Activated CD8-positive, alpha-beta T cell treated with anti-CD3 and anti-CD28 coated beads for 36 hours (primary cell): Measurements from ENCODE around the gene VCL. TPM values are rescaled to one million over a fixed set of nuclear protein-coding genes. Genes with fewer than 3 reads are reported as not detected.

Source experiments
- ATAC-seq: fragments of 200-7000 bp; cut with Tn5 transposase; one replicate; pipeline ENCODE4 v1.10.0; 2021; ENCODE audit warnings: mild to moderate bottlenecking, moderate library complexity
- CTCF ChIA-PET: fragments of 350-600 bp; sonication (Branson Sonifier 250); formaldehyde crosslinking; loops from one replicate; lab custom pipeline; 2021; ENCODE audit warnings: antibody characterized with exemption; lab: Charles Lee
- POLR2A ChIA-PET: fragments of 350-600 bp; sonication (Branson Sonifier 250); formaldehyde crosslinking; loops from one replicate; lab custom pipeline; 2021; ENCODE audit warnings: antibody characterized with exemption; lab: Charles Lee
- DNase-seq: peaks from one replicate; pipeline ENCODE4 v3.0.0-alpha.2; 2020
- H3K27ac Mint-ChIP-seq: one replicate; pipeline ENCODE4 v1.8.0; 2021; ENCODE audit warnings: mild to moderate bottlenecking, mixed read lengths
- H3K27me3 Mint-ChIP-seq: one replicate; pipeline ENCODE4 v1.8.0; 2021; ENCODE audit warnings: mixed read lengths
- H3K36me3 Mint-ChIP-seq: one replicate; pipeline ENCODE4 v1.8.0; 2021; ENCODE audit warnings: low read depth, mixed read lengths
- H3K4me1 Mint-ChIP-seq: one replicate; pipeline ENCODE4 v1.8.0; 2021; ENCODE audit warnings: low read depth, mixed read lengths
- H3K4me3 Mint-ChIP-seq: one replicate; pipeline ENCODE4 v1.8.0; 2021; ENCODE audit warnings: mild to moderate bottlenecking, moderate library complexity, mixed read lengths
- H3K9me3 Mint-ChIP-seq: one replicate; pipeline ENCODE4 v1.8.0; 2021; ENCODE audit warnings: mixed read lengths
- CTCF ChIP-seq: fragments of 200-600 bp; IDR thresholded peaks from one replicate; pipeline ENCODE4 v1.8.0; 2022; ENCODE audit warnings: antibody characterized with exemption, mild to moderate bottlenecking
- intact Hi-C: fragments of 100-400 bp; cut with micrococcal nuclease; formaldehyde crosslinking; loops from one replicate; pipeline ENCODE4 v1.10.0; 2022
- total RNA-seq, 2 experiments: library from RNA; stranded (reverse); gene quantifications; one replicate each; pipeline ENCODE4 v1.2.3, GENCODE V29; 2021

The VCL gene
- total RNA-seq, 2 experiments from 2014 or later, result 16.9 to 17.7 TPM

- H3K4me3 Mint-ChIP-seq, result peak overlapping the region; percentile 27
- DNase-seq, result peak; percentile 33
- peaks cover 15% of the 10 kb centered on the region for H3K36me3 Mint-ChIP-seq
- ChIA-PET POLR2A (no interaction called here), CTCF (interaction anchor here (1.0 to 5.9 kb wide), 7 partner anchors 13 to 200 kb away, joined by 3 to 54 read pairs (median 30); no protein-coding TSS in a partner anchor)
- no peaks in the 10 kb centered on the region for H3K27me3 Mint-ChIP-seq
- TF ChIP-seq CTCF, result no peak
- ATAC-seq, result no peak
- intact Hi-C loops, result loop anchor here (5.0 kb wide), 3 partner anchors 82 to 192 kb away; partner anchors contain the start of gene VCL
- H3K27ac Mint-ChIP-seq, result peak overlapping the region; percentile 95
- no peaks in the 10 kb centered on the region for H3K9me3 Mint-ChIP-seq
- peaks cover 36% of the 10 kb centered on the region for H3K4me1 Mint-ChIP-seq
Measured at GRCh38 chr10:74079028-74079935, 81.4 kb downstream of the VCL start.

- peaks cover 13% of the 10 kb centered on the region for H3K36me3 Mint-ChIP-seq
- intact Hi-C loops, result loop anchor here (5.0 kb wide), 3 partner anchors 83 to 193 kb away; partner anchors contain the start of gene VCL
- ChIA-PET POLR2A (no interaction called here), CTCF (interaction anchor here (0.8 to 5.9 kb wide), 17 partner anchors 12 to 292 kb away, joined by 3 to 54 read pairs (median 8); no protein-coding TSS in a partner anchor)
- no peak overlapping the region for H3K4me3 Mint-ChIP-seq
- TF ChIP-seq CTCF, result no peak
- ATAC-seq (no peak), DNase-seq (no peak)
- no peaks in the 10 kb centered on the region for H3K9me3 Mint-ChIP-seq
- no peaks in the 10 kb centered on the region for H3K27me3 Mint-ChIP-seq
- H3K27ac Mint-ChIP-seq, result peak overlapping the region; percentile 45
- H3K4me1 Mint-ChIP-seq, result peaks cover 38% of the 10 kb centered on the region
Measured at GRCh38 chr10:74079936-74080590, 82.1 kb downstream of the VCL start.

GRCh38 chr10:74081192-74081803 is 83.4 kb downstream of the VCL start:
- ChIA-PET POLR2A (no interaction called here), CTCF (interaction anchor here (0.6 to 5.9 kb wide), 39 partner anchors 11 to 346 kb away, joined by 3 to 54 read pairs (median 4); no protein-coding TSS in a partner anchor)
- no peak overlapping the region for H3K27ac Mint-ChIP-seq
- ATAC-seq, result peak; percentile 37
- peaks cover 40% of the 10 kb centered on the region for H3K4me1 Mint-ChIP-seq
- intact Hi-C loops, result no loop called here
- no peaks in the 10 kb centered on the region for H3K9me3 Mint-ChIP-seq
- no peaks in the 10 kb centered on the region for H3K27me3 Mint-ChIP-seq
- DNase-seq, result peak; percentile 56
- H3K36me3 Mint-ChIP-seq, result peaks cover 5% of the 10 kb centered on the region
- peak; percentile 71 for TF ChIP-seq CTCF
- H3K4me3 Mint-ChIP-seq, result no peak overlapping the region

GRCh38 chr10:74081941-74082718 is 84.2 kb downstream of the VCL start:
- H3K27ac Mint-ChIP-seq, result no peak overlapping the region
- peaks cover 40% of the 10 kb centered on the region for H3K4me1 Mint-ChIP-seq
- peaks cover 5% of the 10 kb centered on the region for H3K36me3 Mint-ChIP-seq
- ChIA-PET POLR2A (no interaction called here), CTCF (interaction anchor here (0.6 to 5.9 kb wide), 34 partner anchors 10 to 347 kb away, joined by 3 to 54 read pairs (median 4); no protein-coding TSS in a partner anchor)
- no peaks in the 10 kb centered on the region for H3K9me3 Mint-ChIP-seq
- no peak for TF ChIP-seq CTCF
- no peak overlapping the region for H3K4me3 Mint-ChIP-seq
- no peak for DNase-seq
- intact Hi-C loops, result no loop called here
- H3K27me3 Mint-ChIP-seq, result no peaks in the 10 kb centered on the region
- ATAC-seq, result no peak
